HG03565 (cell line): Measurements from ENCODE around the gene FBXO34.
"Not testable (repeated sequence)": the region's sequence is repeated elsewhere in the genome, so short reads cannot be mapped to it uniquely, and the experiment has no call there.

Source experiments
- ATAC-seq: cut with Tn5 transposase; IDR thresholded peaks from one replicate; pipeline ENCODE4 v1.9.1; 2021; ENCODE audit warnings: mild to moderate bottlenecking, moderate library complexity; ENCODE audit not compliant: unreplicated experiment

Gene FBXO34

DNA sequence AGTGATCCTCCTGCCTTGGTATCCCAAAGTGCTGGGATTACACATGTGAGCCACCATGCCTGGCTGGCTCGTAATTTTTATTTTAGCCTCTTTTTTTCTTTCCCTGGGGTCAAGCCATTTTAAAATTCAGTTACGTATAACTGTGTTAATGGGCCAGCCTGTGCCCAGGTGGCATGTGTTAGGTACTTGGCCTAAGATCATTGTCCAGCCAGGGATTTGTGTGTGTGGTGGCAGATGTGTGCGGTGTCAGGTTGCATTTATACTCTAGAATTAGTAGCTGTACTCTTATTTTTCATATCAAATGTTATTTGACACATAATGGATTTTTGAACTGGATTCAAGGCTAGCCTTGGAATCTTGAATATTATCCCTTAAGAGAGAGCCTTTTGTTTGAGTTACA is 69.3 kb downstream of the FBXO34 start:
- no peak for ATAC-seq

DNA sequence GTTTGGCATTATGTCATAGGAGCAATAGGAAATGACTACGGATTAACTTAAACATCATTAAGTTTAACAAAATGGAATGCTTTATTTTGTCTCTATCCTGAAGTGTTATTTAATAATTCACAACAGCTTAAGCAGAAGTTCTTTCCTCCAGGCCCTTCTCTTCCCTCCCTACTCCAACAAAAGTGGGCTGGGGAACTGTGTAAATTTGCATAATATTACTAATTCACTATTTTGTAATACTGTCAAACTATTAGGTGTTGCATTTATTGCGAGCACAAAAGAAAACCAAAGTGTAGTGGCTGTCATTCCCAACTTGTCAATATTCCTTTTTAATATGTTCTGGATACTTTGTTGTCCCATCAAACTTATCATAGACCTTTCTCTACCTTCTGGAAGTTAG is 70.6 kb downstream of the FBXO34 start:
- ATAC-seq: no peak

DNA sequence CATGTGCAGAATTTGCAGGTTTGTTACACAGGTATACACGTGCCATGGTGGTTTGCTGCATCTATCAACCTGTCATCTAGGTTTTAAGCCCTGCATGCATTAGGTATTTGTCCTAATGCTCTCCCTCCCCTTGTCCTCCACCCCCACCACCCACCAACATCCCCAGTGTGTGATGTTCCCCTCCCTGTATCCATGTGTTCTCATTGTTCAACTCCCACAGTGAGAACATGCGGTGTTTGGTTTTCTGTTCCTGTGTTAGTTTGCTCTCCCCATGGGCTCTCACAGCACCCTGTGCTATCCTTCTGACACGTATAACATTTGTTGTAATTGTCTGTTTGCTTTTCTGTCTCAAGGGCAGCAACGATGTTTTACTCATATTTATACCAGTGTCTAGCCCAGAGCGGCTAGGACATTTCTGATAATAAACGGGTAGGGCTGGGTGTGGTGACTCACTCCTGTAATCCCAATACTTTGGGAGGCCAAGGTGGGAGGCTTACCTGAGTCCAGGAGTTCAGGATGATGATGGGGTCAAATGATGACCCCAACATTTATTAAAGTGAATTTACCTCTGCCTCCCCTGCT is 73.5 kb downstream of the FBXO34 start:
- ATAC-seq: not testable (repeated sequence)

DNA sequence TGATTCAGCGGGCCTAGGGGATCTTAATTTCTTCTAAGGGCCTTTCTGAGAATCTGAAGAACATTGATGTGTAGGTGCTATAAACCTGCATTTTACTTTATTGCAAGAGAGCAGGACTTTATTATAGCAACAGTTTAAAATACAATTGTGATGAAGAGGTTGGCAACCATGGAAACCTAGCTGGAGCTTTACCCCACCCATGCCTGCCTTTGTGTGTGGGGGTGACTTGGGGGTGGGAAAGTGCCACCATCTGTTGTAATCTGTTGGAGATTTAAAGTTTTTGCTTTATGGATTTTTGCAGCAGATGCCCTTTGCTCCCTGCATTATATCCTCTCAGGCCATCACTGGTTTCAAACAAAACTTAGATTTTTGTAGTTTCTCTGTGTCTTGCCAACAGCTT is 75.8 kb downstream of the FBXO34 start:
- ATAC-seq: no peak

DNA sequence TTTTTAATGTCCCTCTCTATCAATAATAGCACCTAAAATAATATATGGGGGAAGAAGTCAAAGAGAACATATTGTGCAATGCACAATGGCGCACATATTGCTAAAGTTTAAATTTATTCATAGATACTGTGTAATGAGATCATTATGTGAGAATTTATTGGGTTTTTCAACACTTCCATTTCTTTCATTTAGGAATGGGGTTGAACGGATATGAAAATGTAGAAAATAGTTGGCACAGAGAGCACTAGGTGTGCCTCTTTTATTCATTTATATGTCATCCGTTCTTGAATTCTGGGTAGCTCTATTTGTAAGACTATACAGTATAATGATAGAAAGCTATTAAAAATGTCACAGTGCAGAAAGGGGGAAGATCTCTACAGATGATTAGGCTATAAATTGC is 76.5 kb downstream of the FBXO34 start:
- ATAC-seq: no peak

DNA sequence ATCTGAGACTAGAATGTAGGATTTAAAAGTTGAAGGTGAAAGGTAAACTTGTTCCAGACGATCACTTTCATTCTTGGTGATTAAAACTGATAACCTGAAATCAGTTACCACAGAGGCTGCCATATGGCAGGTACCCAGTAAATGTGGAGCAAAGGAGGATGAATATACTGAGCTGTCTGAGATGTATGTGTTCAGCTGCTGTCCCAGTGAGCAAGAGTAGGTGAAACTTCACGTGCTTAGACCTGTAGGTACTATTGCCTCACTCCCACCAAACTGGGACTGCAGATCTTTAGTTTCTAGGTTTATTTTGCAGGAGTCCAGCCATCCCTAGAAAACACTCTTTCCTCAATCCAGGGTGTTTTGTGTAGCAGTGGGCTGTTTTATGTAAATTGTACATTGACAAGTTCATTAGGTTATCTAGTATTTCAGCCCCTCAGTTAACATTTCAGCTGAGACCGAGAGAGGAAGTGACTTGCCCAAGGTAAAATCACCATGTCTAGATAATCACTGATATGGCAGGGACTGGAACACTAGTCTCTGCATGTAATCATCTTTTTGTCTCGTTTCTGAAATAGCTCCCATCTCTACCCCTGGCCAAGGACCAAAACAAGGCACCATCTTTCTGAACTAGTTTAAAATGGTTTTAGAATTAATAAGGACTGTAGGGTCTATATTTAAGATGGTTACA is 77.7 kb downstream of the FBXO34 start:
- no peak for ATAC-seq

DNA sequence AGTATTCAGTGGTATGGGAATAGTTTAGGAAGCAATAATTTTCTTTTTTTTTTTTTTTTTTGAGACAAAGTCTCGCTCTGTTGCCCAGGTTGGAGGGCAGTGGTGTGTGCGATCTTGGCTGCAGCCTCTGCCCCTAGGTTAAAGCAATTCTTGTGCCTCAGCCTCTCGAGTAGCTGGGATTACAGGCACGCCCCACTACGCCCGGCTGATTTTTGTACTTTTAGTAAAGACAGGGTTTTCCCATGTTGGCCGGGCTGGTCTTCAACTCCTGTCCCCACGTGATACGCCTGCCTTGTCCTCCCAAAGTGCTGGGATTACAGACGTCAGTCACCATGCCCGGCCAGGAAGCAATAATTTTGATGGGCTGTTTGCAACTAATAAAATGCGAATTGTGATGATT is 78.3 kb downstream of the FBXO34 start:
- ATAC-seq: no peak

DNA sequence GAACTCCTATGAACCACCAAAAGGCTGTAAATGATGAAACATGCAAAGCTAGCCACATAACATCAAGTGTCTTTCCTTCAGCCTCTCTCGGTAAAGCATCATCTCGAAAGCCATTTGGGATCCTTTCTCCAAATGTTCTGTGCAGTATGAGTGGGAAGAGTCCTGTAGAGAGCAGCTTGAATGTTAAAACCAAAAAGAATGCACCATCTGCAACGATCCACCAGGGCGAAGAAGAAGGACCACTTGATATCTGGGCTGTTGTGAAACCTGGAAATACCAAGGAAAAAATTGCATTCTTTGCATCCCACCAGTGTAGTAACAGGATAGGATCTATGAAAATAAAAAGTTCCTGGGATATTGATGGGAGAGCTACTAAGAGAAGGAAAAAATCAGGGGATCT is 79.2 kb downstream of the FBXO34 start:
- ATAC-seq: no peak

DNA sequence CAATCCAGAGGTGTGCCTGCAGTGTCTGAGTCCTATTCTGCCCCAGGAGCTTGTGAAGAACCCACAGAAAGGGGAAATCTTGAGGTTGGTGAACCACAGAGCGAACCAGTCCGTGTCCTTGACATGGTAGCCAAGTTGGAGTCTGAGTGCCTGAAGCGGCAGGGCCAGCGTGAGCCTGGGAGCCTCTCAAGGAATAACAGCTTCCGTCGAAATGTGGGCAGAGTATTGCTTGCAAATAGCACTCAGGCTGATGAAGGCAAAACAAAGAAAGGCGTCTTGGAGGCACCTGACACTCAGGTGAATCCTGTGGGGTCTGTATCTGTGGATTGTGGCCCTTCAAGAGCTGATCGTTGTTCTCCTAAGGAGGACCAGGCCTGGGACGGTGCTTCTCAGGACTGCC is 79.9 kb downstream of the FBXO34 start:
- no peak for ATAC-seq

DNA sequence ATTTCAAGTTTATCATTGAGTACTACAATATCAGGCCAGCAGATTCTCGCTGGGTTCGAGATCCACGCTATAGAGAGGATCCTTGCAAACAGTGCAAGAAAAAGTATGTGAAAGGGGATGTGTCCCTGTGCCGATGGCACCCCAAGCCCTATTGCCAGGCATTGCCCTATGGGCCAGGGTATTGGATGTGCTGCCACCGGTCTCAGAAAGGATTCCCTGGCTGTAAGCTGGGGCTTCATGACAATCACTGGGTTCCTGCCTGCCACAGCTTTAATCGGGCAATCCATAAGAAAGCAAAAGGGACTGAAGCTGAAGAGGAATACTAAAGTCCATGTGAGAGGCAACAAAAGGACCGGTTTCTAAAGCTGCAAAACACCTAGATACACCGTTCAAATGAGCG is 81.0 kb downstream of the FBXO34 start:
- ATAC-seq: no peak

DNA sequence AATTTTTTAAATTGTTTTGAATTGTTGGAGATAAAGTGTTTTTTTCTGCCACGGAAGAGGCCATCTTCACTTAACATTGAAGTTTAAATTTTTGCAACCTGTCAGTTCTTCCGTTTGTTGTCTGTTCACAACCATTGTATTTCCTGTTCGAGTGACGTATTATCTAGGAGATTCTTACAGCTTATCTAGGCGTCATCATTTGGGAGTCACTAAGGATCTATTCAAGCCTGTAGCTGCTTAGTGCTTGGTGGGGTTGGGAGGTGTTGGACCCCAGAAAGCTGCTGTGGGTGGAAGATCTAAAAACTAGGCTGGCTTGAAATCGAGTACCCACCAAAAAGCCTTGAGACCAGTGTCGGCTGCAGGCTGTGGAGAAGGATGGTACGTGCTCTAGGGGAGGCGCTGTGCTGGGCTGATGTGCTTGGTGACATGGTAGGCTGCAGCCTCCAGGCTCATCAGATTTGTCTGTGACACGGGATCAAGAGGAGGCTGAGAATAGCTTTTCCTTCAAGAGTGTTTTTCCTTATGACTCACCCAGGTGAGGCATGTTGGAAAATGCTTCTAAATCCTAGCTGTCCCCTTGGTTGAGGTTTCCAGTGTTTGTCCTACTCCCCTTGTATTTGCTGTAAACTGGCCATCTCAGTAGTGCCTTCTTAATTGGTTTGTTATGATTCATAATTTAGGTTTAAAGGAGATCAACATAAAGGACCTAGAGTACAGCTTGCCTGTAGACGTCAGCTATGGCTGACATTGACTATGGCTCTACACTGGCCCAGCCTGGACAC is 82.7 kb downstream of the FBXO34 start:
- no peak for ATAC-seq

DNA sequence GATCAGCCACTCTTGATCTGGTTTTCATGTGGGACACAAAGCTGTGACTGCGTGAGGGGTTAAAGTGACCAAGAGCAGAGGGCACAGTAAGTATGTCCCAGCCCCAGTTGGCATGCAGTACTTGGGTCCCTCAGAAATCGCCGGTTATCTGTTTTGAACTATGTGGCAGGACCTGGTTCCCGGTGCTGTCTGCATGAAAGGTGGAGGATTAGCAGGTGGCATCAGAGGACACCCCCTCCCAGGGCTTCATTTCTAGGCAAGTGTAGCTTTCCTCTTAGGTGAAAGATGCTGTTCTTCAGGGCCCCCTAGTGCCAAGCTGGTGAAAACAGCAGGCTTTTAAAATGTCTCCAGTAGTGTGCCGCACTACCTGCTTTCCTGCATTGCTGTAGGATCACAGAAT is 83.3 kb downstream of the FBXO34 start:
- ATAC-seq: peak; percentile 54

DNA sequence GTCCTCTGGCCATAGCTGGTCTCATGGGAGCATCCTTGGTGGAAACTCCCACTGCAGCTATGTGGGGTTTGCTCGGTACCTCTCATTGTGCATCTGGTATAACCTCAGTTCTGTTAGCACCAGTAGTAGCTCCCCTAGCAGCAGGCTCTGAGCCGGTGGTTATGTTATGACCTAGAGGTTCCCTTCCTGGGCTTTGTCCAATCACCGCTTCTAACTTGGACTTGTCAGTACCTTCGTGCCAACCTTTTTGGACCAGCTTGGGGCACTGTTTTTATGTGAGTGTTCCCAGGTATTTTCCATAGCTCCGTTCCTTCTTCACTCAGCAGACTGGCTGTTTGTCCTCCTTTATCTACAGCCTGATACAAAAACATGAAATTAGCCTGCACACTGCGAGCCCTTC is 84.7 kb downstream of the FBXO34 start:
- ATAC-seq: no peak

DNA sequence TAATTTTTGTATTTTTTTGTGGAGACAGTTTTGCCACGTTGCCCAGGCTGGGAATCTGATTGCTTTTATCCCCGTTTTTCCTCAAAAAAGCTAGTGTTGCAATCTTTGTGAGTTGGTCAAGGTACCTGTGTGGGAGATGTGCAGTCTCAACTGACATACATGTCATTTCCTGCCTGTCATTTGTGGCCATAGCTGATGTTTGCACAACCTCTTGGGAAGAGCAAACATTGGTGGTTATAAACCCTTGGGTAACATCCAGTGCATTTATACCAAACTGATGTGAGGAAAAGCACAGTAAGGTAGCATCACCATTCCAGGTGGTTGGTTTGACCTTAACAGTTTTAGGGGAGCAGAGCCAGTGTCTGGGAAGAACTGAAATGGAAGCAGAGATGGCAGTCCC is 85.7 kb downstream of the FBXO34 start:
- no peak for ATAC-seq

DNA sequence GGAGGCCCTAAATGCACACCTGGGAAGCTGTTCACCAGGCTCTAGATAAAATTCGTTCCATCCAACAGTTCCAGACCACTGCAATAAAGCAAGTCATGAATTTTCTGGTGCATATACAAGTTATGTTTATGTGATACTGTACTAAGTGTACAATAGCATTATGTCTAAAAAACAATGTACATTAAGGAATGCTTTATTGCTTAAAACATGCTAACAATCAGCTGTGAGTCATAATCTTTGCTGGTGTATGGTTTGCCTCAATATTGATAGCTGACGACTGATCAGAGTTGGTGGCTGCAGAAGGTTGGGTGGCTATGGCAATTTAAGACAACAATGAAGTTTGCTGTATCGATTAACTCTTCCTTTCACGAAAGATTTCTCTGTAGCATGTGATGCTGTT is 88.1 kb downstream of the FBXO34 start:
- no peak for ATAC-seq

DNA sequence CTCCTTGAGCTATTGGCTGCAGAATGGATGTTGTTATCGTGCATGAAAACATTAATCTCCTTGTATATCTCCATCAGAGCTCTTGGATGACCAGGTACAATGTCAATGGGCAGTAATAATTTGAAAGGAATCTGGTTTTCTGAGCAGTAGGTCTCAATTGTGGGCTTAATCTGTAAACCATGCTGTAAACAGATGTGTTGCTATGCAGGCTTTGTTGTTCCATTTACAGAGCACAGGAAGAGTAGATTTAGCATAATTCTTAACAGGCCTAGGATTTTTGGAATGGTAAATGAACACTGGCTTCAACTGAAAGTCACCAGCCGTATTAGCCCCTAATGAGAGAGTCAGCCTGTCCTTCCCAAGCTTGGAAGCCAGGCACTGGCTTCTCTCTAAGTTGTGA is 90.0 kb downstream of the FBXO34 start:
- ATAC-seq: no peak

DNA sequence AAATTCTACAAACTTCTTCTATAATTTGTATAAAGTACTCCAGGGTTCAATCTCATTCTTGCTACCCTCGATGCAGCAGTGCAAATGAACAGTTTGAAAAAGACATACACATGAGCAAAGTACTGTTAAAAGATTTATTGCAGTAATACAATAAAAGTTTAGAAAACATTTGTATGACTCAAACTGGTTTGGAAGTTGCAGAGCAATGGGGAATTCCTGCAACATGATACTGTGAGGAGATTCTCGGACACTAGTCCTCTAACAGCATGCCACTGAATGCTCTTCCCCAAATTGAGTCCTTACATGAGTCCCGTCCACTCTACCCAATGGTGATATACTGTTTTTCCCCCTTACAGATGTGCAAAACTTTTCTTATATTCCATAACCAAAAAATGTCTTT is 95.0 kb downstream of the FBXO34 start:
- no peak for ATAC-seq

DNA sequence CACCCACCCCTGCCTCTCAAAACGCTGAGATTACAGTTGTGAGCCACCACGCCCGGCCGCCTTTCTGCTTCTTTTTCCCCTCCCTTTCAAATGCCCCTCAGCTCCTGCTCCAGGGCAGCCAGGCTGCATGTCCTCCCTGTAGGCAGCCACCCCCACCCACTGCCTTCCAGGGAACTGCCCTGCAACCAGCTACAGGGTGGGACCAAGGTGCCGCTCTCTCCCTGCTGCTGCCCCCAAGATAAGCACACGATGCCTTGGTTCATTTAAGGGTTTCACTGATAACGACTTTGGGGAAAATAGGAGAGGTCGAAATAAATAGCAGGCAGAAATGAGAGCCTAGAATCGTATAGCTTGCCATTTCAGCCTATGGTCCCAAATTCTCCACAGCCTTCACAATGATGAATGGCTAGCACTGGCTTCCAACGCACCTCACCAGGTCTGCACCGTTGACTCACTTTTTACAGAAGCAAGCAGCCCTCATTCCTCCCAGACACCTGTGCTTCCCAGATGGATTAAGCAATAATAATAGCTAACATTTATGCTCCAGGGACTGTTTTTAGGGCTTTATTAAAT is 99.7 kb downstream of the FBXO34 start:
- no peak for ATAC-seq

DNA sequence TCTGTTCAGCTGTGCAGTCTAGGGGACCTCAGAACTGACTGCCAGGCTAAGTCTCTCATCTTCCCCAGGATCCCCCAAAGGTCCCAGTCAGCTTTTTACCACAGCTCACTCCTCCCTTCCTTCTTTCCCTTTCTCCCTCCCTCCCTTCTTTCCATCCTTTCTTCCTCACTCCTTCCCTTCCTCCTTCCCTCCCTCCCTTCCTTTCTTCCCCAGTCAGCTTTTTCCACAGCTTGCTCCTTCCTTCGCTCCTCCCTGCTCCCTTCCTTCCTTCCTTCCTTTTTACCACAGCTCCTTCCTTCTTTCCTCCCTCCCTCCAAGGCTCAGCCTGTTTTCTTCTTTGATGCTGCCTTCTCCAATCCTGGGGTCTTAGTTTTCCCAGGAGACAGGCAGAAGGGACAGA is 101.2 kb downstream of the FBXO34 start:
- no peak for ATAC-seq

DNA sequence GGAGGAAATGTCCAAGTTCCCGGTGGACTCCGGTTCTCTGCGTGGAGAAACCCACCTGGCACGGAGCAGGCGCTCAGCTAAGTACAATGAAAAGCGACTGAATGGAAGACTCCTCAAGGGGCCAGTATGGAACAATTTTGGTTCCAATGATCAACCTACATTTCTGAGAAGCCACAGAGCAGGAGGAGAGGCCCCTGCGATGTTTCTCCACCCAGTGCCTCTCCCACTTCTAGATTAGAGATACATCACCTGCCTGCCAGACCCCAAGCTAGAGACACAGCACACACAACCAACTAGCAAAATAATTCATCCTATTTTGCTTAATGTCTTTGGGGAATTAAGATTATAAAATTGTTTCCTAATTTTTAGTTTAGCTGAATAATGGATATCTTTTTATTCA is 101.6 kb downstream of the FBXO34 start:
- no peak for ATAC-seq

DNA sequence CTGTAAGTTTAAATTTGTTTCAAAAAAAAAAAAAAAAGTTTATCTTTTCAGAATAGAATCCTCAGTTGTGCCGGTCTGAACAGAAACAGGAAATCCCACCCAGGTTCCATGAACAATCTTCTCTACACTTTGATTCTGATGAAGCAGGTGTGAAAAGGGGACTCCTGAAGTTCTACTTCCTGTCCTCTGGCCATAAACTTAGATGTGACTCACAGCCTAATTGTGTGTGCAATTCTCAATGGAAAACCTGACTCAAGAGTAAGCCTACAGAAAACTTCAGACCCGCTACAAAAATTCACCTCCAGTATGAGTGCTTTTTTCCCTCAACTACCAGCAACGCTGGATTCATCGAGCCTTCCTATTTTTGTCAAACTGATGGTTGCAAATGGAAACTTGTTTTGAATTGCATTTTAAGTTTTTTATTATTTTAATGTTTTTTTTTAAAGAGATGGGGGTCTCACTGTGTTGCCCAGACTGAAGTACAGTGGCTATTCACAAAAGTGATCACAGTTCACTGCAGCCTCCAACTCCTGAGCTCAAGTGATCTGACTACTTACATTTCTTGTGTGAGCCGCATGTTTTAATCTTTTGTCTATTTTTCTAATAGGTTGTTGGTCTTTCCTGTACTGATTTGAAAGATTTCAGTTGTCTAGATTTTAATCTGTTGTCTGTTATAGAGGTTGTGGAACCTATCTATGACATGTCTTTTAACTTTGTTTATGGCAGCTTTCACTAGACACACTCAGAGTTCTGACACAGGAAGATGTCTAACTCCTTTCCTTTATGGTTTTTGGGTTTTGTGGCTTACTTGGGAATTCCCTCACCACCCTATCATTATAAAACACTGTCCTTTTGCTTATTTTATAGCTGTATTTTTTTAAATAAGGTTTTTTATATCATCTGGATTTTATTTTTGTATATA is 102.8 kb downstream of the FBXO34 start:
- peak; percentile 45 for ATAC-seq
